Stimulated activated CD8-positive, alpha-beta memory T cell treated with anti-CD3 and anti-CD28 coated beads, Interleukin-12 subunit alpha, Interleukin-12 subunit beta, amount 100 ng/mL, for 1 hour (primary cell): ENCODE results near the gene HPD.
A peak's percentile ranks its signal among the peaks of the same experiment; 100 is the strongest.
"Not testable (repeated sequence)": the region's sequence is repeated elsewhere in the genome, so short reads cannot be mapped to it uniquely, and the experiment has no call there.

Experiments used
- DNase-seq: peaks from one replicate; pipeline ENCODE4 v3.0.0-alpha.2; 2020; ENCODE audit warnings: low read depth

Gene HPD

GRCh38 chr12:121861636-121862254 is 3.1 kb upstream of the HPD start:
- DNase-seq, result no peak

GRCh38 chr12:121860699-121861098 is 2.0 kb upstream of the HPD start:
- DNase-seq, result not testable (repeated sequence)

- DNase-seq, result no peak
Observed at GRCh38 chr12:121860257-121860656, 1.6 kb upstream of the HPD start.

- no peak for DNase-seq
Observed at GRCh38 chr12:121858318-121858661, 369 bp downstream of the HPD start.

GRCh38 chr12:121857322-121858246 is 1.1 kb downstream of the HPD start:
- DNase-seq, result no peak

GRCh38 chr12:121852392-121852791 is 6.3 kb downstream of the HPD start:
- not testable (repeated sequence) for DNase-seq

- no peak for DNase-seq
Observed at GRCh38 chr12:121849665-121850064, 9.0 kb downstream of the HPD start.

- no peak for DNase-seq
Observed at GRCh38 chr12:121849211-121849610, 9.4 kb downstream of the HPD start.

GRCh38 chr12:121845701-121846100 is 13.0 kb downstream of the HPD start:
- no peak for DNase-seq

- no peak for DNase-seq
Observed at GRCh38 chr12:121843236-121843982, 15.2 kb downstream of the HPD start.

GRCh38 chr12:121839993-121840761 is 18.5 kb downstream of the HPD start:
- DNase-seq, result no peak

- peak; percentile 99 for DNase-seq
Observed at GRCh38 chr12:121839106-121839992, 19.3 kb downstream of the HPD start.

- DNase-seq, result no peak
Observed at GRCh38 chr12:121838126-121838525, 20.5 kb downstream of the HPD start.

GRCh38 chr12:121837680-121838079 is 21.0 kb downstream of the HPD start:
- DNase-seq, result no peak

GRCh38 chr12:121831571-121832245 is 27.0 kb downstream of the HPD start:
- no peak for DNase-seq

- no peak for DNase-seq
Observed at GRCh38 chr12:121830588-121831265, 27.9 kb downstream of the HPD start.

- DNase-seq, result no peak
Observed at GRCh38 chr12:121830134-121830533, 28.5 kb downstream of the HPD start.

- DNase-seq, result no peak
Observed at GRCh38 chr12:121829250-121829918, 29.3 kb downstream of the HPD start.

GRCh38 chr12:121828826-121829225 is 29.8 kb downstream of the HPD start:
- DNase-seq, result no peak
